ENCODE measurements around the gene HAGHL. TPM values are rescaled to one million over a fixed set of nuclear protein-coding genes. Genes with fewer than 3 reads are reported as not detected.

HAGHL gene
- total and polyA plus RNA-seq, 2 donors (not counting 1 experiment from before 2014, with no cell fraction given), result 3.7 to 16.3 TPM

DNA sequence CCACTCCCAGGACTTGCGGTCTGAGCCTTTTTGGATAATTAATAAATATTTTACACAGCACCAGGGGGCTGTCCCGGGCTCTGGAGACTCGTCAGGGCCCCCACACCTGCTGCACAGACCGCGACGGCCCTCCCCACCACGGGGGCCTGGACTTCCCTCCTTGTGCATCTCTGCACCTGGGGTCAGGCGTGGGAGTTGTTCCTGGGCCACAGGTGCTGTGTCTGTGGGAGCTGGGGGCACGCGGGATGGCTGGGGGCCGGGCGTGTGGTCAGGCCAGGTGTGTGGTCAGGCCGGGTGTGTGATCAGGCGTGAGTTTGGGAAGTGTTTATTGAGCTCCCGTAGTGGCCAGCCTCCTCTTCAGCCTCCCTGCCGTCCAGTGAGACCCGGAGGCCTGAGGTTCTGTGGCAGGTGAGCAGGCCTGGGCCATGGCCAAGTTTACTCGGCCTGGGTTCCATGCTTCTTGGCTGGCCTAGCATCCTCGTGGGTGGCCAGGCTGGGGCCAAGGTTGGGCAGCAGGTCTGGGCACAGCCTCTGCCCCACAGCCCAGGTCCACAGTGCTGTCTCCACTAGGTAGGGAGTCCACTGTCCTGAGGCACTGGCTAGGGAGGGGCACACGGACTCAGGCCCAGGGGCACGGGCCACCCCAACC, 48.6 kb upstream of the HAGHL start:
- Histone ChIP-seq H3K27me3 (ENCODE audit: control insufficient read depth, insufficient read depth, low read length) (no peaks in the 10 kb centered on the region), H3K36me3 (ENCODE audit: control insufficient read depth, insufficient read depth, low read length) (peaks cover 19% of the 10 kb centered on the region), H3K27ac (ENCODE audit: insufficient read depth, low read length) (no peak overlapping the region), H3K9ac (ENCODE audit: insufficient read depth, low read length) (no peak overlapping the region), H4K20me1 (ENCODE audit: control insufficient read depth, extremely low read depth, insufficient read depth, low read length) (no peaks in the 10 kb centered on the region), H3K4me1 (ENCODE audit: control insufficient read depth, extremely low read depth, insufficient read depth, low read length) (peaks cover 18% of the 10 kb centered on the region), H3K9me3 (ENCODE audit: control insufficient read depth, insufficient read depth, low read depth, low read length) (no peaks in the 10 kb centered on the region), H2AFZ (ENCODE audit: low read length) (no peak overlapping the region), H3K79me2 (ENCODE audit: control insufficient read depth, insufficient read depth, low read length) (peaks cover 26% of the 10 kb centered on the region), H3K4me2 (ENCODE audit: extremely low read depth, insufficient read depth, low read length) (no peak overlapping the region), H3K4me3 (replicated peaks in 1 of 4; ENCODE audit: control extremely low read depth in 1 of 4, insufficient read depth in 1 of 4, low read depth in 3 of 4, low read length in 4 of 4) (no peak overlapping the region)
- no peak for TF ChIP-seq EZH2 (IDR thresholded peaks at IDR 0.05; ENCODE audit: low read length, missing control alignments)
- TF ChIP-seq, protein P1, sequence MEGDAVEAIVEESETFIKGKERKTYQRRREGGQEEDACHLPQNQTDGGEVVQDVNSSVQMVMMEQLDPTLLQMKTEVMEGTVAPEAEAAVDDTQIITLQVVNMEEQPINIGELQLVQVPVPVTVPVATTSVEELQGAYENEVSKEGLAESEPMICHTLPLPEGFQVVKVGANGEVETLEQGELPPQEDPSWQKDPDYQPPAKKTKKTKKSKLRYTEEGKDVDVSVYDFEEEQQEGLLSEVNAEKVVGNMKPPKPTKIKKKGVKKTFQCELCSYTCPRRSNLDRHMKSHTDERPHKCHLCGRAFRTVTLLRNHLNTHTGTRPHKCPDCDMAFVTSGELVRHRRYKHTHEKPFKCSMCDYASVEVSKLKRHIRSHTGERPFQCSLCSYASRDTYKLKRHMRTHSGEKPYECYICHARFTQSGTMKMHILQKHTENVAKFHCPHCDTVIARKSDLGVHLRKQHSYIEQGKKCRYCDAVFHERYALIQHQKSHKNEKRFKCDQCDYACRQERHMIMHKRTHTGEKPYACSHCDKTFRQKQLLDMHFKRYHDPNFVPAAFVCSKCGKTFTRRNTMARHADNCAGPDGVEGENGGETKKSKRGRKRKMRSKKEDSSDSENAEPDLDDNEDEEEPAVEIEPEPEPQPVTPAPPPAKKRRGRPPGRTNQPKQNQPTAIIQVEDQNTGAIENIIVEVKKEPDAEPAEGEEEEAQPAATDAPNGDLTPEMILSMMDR (conservative IDR thresholded peaks at IDR 0.05 in 1 of 2, IDR thresholded peaks at IDR 0.05 in 1 of 2; ENCODE audit: low read depth in 1 of 2, low read length in 2 of 2), result no peak
- DNase-seq (ENCODE audit: low read depth in 2 of 2), result no peak

DNA sequence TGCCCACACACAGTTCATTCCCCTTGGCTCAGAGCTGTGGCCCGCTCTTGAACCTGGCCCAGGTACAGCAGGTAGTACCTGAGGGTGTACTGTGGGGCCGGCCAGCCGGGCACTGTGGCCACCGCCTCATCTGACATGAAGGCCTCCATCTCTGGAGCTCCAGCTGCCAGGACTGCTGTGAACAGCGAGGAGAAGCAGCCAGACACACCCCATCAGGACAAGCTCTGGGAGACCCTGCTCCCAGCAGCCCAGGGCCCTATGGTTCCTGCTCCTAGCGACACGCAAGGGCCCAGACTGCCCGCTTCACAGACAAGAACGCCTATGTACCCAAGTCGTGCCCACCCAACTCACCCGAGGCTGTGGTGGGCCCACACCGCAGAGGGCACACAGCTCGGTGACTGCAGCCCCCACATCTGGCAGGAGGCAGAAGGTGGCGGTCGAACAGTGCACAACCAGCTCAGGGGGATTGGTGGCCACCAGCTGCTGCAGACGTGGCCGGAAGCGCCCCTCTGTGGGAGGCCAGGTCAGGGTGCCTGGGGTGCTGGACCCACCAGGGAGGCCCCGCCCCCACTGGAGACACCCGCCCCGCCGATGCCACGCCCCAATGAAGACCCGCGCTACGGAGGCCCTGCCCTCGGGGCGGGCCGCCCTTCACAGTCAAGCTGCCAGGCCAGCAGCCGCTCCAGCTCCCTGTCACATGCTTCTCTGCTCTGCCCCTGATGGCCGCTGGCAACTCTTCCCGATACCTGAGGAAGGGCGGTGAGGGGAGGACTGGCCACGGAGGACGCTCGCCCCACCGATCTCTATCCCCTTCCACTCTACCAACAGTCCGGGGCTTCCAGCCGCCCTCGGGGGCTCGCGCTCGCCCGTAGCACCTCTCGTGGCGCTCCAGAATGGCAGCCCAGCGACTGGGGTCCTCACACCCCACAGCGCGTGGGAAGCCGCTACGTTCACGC, 47.8 kb upstream of the HAGHL start:
- Histone ChIP-seq H3K9ac (ENCODE audit: insufficient read depth, low read length) (peak overlapping the region; percentile 23), H3K27ac (ENCODE audit: insufficient read depth, low read length) (peak overlapping the region; percentile 67)

More for the DNA sequence above, 47.8 kb upstream of the HAGHL start:
- H3K4me3 ChIP-seq (replicated peaks in 1 of 4; ENCODE audit: control extremely low read depth in 1 of 4, insufficient read depth in 1 of 4, low read depth in 3 of 4, low read length in 4 of 4), result peak overlapping the region; percentile 43 to 57 (median 45)
- no peaks in the 10 kb centered on the region for H4K20me1 ChIP-seq (ENCODE audit: control insufficient read depth, extremely low read depth, insufficient read depth, low read length)
- H3K4me1 ChIP-seq (ENCODE audit: control insufficient read depth, extremely low read depth, insufficient read depth, low read length), result peaks cover 23% of the 10 kb centered on the region
- peaks cover 31% of the 10 kb centered on the region for H3K79me2 ChIP-seq (ENCODE audit: control insufficient read depth, insufficient read depth, low read length)
- H3K36me3 ChIP-seq (ENCODE audit: control insufficient read depth, insufficient read depth, low read length), result peaks cover 20% of the 10 kb centered on the region
- H2AFZ ChIP-seq (ENCODE audit: low read length), result peak overlapping the region; percentile 69
- no peaks in the 10 kb centered on the region for H3K27me3 ChIP-seq (ENCODE audit: control insufficient read depth, insufficient read depth, low read length)
- DNase-seq (ENCODE audit: low read depth in 2 of 2), result peak; percentile 45 to 56
- H3K9me3 ChIP-seq (ENCODE audit: control insufficient read depth, insufficient read depth, low read depth, low read length), result no peaks in the 10 kb centered on the region
- peak overlapping the region; percentile 75 for H3K4me2 ChIP-seq (ENCODE audit: extremely low read depth, insufficient read depth, low read length)
- no peak for TF ChIP-seq EZH2 (IDR thresholded peaks at IDR 0.05; ENCODE audit: low read length, missing control alignments)
- TF ChIP-seq, protein P1 (conservative IDR thresholded peaks at IDR 0.05 in 1 of 2, IDR thresholded peaks at IDR 0.05 in 1 of 2; ENCODE audit: low read depth in 1 of 2, low read length in 2 of 2), result no peak

All from fibroblast of lung (primary cell).